ENCODE data around the gene BNIP3.

The BNIP3 gene

DNA sequence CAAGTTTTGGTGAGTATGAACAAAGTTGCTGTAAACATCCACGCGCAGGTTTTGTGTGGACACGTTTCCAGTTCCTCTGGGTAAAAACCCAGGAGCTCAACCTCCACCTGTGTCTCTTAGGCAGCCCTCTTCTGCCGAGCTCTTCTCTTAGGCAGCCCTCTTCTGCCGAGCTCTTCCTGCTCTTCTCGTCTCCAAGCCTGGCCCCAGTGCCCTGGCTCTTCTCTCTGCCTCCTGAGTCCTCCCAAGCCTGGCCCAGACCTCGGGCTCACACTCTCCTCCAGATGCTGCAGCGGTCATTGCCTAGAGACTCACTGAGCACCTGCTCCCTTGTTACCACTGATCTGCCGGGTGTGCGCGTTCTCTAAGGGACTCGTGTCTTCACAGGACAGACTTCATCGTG lies 38.7 kb upstream of the BNIP3 start:
- TF ChIP-seq ZFP30 (CRISPR knock-in tag; IDR thresholded peaks at IDR 0.05) (no peak), ESRRG (CRISPR knock-in tag; IDR thresholded peaks at IDR 0.05) (no peak), BACH2 (CRISPR knock-in tag; IDR thresholded peaks at IDR 0.05; ENCODE audit: borderline replicate concordance) (no peak), TCF4 (CRISPR knock-in tag; IDR thresholded peaks at IDR 0.05; ENCODE audit: borderline replicate concordance) (no peak), ZNF565 (CRISPR knock-in tag; conservative IDR thresholded peaks at IDR 0.05; ENCODE audit: low read depth) (no peak), TOX (CRISPR knock-in tag; IDR thresholded peaks at IDR 0.05; ENCODE audit: borderline replicate concordance) (no peak), ARNTL (CRISPR knock-in tag; IDR thresholded peaks at IDR 0.05; ENCODE audit: borderline replicate concordance, low read depth) (no peak), ISL1 (CRISPR knock-in tag; IDR thresholded peaks at IDR 0.05) (no peak), ZC3H10 (CRISPR knock-in tag; IDR thresholded peaks at IDR 0.05) (no peak), RARB (CRISPR knock-in tag; IDR thresholded peaks at IDR 0.05) (no peak), OSR1 (CRISPR knock-in tag; IDR thresholded peaks at IDR 0.05) (no peak), ZFP3 (CRISPR knock-in tag; IDR thresholded peaks at IDR 0.05) (no peak)
- TF ChIP-seq, protein P1, sequence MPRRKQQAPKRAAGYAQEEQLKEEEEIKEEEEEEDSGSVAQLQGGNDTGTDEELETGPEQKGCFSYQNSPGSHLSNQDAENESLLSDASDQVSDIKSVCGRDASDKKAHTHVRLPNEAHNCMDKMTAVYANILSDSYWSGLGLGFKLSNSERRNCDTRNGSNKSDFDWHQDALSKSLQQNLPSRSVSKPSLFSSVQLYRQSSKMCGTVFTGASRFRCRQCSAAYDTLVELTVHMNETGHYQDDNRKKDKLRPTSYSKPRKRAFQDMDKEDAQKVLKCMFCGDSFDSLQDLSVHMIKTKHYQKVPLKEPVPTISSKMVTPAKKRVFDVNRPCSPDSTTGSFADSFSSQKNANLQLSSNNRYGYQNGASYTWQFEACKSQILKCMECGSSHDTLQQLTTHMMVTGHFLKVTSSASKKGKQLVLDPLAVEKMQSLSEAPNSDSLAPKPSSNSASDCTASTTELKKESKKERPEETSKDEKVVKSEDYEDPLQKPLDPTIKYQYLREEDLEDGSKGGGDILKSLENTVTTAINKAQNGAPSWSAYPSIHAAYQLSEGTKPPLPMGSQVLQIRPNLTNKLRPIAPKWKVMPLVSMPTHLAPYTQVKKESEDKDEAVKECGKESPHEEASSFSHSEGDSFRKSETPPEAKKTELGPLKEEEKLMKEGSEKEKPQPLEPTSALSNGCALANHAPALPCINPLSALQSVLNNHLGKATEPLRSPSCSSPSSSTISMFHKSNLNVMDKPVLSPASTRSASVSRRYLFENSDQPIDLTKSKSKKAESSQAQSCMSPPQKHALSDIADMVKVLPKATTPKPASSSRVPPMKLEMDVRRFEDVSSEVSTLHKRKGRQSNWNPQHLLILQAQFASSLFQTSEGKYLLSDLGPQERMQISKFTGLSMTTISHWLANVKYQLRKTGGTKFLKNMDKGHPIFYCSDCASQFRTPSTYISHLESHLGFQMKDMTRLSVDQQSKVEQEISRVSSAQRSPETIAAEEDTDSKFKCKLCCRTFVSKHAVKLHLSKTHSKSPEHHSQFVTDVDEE (CRISPR knock-in tag; IDR thresholded peaks at IDR 0.05) = no peak
- TF ChIP-seq, protein P2, sequence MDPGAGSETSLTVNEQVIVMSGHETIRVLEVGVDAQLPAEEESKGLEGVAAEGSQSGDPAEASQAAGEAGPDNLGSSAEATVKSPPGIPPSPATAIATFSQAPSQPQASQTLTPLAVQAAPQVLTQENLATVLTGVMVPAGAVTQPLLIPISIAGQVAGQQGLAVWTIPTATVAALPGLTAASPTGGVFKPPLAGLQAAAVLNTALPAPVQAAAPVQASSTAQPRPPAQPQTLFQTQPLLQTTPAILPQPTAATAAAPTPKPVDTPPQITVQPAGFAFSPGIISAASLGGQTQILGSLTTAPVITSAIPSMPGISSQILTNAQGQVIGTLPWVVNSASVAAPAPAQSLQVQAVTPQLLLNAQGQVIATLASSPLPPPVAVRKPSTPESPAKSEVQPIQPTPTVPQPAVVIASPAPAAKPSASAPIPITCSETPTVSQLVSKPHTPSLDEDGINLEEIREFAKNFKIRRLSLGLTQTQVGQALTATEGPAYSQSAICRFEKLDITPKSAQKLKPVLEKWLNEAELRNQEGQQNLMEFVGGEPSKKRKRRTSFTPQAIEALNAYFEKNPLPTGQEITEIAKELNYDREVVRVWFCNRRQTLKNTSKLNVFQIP (CRISPR knock-in tag; IDR thresholded peaks at IDR 0.05; ENCODE audit: borderline replicate concordance, low read depth) = no peak
- TF ChIP-seq, protein P3, sequence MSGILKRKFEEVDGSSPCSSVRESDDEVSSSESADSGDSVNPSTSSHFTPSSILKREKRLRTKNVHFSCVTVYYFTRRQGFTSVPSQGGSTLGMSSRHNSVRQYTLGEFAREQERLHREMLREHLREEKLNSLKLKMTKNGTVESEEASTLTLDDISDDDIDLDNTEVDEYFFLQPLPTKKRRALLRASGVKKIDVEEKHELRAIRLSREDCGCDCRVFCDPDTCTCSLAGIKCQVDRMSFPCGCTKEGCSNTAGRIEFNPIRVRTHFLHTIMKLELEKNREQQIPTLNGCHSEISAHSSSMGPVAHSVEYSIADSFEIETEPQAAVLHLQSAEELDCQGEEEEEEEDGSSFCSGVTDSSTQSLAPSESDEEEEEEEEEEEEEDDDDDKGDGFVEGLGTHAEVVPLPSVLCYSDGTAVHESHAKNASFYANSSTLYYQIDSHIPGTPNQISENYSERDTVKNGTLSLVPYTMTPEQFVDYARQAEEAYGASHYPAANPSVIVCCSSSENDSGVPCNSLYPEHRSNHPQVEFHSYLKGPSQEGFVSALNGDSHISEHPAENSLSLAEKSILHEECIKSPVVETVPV (CRISPR knock-in tag; IDR thresholded peaks at IDR 0.05) = no peak
- no peak for ATAC-seq

DNA sequence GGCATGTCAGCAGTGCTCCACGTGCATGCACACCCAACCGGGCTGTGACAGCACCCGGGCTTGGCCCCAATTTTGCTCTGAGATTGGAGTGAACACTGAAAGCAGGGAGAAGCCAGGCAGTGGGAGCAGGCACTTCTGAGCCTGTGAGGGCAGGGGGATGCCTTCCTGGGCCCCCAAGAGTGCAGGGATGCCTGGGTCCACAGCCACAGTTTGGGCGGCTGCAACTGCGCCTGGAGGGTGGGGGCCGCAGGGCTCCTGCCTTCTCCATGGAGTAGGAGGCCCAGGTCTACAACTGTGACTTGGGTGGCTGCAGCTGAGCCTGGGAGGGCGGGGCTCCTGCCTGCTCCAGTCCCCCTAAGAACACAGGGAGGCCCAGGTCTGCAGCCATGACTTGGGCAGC lies 37.6 kb upstream of the BNIP3 start:
- TF ChIP-seq ZNF565 (CRISPR knock-in tag; conservative IDR thresholded peaks at IDR 0.05; ENCODE audit: low read depth) = no peak
- no peak for TF ChIP-seq ESRRG (CRISPR knock-in tag; IDR thresholded peaks at IDR 0.05)
- no peak for TF ChIP-seq ARNTL (CRISPR knock-in tag; IDR thresholded peaks at IDR 0.05; ENCODE audit: borderline replicate concordance, low read depth)
- no peak for TF ChIP-seq ZFP30 (CRISPR knock-in tag; IDR thresholded peaks at IDR 0.05)
- no peak for TF ChIP-seq TOX (CRISPR knock-in tag; IDR thresholded peaks at IDR 0.05; ENCODE audit: borderline replicate concordance)
- TF ChIP-seq, protein P4, sequence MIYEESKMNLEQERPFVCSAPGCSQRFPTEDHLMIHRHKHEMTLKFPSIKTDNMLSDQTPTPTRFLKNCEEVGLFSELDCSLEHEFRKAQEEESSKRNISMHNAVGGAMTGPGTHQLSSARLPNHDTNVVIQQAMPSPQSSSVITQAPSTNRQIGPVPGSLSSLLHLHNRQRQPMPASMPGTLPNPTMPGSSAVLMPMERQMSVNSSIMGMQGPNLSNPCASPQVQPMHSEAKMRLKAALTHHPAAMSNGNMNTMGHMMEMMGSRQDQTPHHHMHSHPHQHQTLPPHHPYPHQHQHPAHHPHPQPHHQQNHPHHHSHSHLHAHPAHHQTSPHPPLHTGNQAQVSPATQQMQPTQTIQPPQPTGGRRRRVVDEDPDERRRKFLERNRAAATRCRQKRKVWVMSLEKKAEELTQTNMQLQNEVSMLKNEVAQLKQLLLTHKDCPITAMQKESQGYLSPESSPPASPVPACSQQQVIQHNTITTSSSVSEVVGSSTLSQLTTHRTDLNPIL (CRISPR knock-in tag; IDR thresholded peaks at IDR 0.05; ENCODE audit: low read depth) = no peak
- no peak for TF ChIP-seq CSDC2 (CRISPR knock-in tag; IDR thresholded peaks at IDR 0.05)
- no peak for TF ChIP-seq ZNF70 (CRISPR knock-in tag; IDR thresholded peaks at IDR 0.05)
- TF ChIP-seq RARB (CRISPR knock-in tag; IDR thresholded peaks at IDR 0.05) = no peak
- TF ChIP-seq, protein P2 (CRISPR knock-in tag; IDR thresholded peaks at IDR 0.05; ENCODE audit: borderline replicate concordance, low read depth) = no peak

DNA sequence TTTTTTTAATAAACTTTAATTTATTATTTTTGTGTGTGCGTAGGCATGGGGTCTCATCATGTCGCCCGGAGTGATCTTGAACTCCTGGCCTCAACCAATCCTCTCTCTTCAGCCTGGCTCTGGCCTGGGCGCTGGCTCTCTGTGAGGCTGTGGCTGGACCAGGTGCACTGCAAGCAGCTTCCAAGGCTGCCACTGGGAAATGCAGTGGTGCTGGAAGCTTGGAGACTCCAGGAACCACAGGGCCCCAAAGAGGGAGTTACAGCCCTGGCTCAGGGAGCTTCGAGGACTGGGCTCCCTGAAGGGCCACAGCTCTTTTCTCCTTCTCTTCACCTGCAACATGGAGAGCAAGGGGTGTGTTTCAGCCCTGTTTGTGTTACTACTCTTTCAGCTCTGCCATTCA lies 36.7 kb upstream of the BNIP3 start:
- ATAC-seq = no peak
- TF ChIP-seq, protein P5, sequence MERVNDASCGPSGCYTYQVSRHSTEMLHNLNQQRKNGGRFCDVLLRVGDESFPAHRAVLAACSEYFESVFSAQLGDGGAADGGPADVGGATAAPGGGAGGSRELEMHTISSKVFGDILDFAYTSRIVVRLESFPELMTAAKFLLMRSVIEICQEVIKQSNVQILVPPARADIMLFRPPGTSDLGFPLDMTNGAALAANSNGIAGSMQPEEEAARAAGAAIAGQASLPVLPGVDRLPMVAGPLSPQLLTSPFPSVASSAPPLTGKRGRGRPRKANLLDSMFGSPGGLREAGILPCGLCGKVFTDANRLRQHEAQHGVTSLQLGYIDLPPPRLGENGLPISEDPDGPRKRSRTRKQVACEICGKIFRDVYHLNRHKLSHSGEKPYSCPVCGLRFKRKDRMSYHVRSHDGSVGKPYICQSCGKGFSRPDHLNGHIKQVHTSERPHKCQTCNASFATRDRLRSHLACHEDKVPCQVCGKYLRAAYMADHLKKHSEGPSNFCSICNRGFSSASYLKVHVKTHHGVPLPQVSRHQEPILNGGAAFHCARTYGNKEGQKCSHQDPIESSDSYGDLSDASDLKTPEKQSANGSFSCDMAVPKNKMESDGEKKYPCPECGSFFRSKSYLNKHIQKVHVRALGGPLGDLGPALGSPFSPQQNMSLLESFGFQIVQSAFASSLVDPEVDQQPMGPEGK (CRISPR knock-in tag; IDR thresholded peaks at IDR 0.05; ENCODE audit: borderline replicate concordance) = no peak
- TF ChIP-seq CSDC2 (CRISPR knock-in tag; IDR thresholded peaks at IDR 0.05) (no peak), RARB (CRISPR knock-in tag; IDR thresholded peaks at IDR 0.05) (no peak), OSR1 (CRISPR knock-in tag; IDR thresholded peaks at IDR 0.05) (no peak), BACH2 (CRISPR knock-in tag; IDR thresholded peaks at IDR 0.05; ENCODE audit: borderline replicate concordance) (no peak), SNAI2 (CRISPR knock-in tag; IDR thresholded peaks at IDR 0.05) (no peak)

More for the DNA sequence above, 37.6 kb upstream of the BNIP3 start:
- ATAC-seq = no peak

Data from SK-N-SH treated with all-trans-retinoic acid at 6 μM for 48 hours (cell line).